Glomerular visceral epithelial cell (primary cell): ENCODE measurements around the gene SPATS2L.

ENCODE experiments used
- DNase-seq: peaks from one replicate; pipeline ENCODE4 v3.0.0-alpha.2; 2016; ENCODE audit errors: extremely low spot score

Gene SPATS2L

DNA sequence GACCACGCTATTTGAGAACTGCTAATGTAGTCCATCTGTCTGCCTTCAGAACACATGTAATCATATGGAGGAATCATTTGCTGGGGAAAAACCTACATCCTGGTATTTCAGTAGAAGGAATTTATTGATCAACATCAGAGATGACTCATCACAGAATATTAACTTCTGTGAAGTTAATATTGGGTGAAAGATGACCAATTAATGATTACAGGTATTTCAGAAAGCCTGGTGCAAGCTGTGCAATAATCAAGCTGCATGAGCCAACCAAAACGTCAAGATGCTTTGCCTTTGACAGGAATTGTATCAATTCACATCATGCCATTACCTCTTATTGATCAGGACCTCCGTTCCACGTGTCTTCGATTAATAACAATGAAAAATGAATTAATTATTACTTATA, 9.4 kb upstream of the SPATS2L start:
- DNase-seq = no peak

DNA sequence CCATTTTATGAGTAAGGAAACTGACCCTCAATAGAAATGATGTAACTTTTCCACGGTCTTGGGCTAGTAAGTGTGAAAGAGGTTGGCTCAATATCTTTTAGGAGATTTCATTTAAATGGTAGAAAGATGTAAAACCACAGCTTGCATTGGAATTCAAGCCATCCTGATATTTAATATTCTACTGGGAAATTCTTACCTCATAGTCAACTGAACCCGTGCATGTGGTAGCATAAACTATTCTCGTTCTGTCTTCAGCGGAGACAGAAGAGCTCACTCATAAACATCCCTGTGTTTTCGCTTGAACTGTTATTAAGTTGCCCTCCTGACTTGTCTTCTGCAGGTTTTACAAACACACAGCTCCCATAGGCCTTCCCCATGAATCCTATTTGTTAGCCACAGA, 8.5 kb upstream of the SPATS2L start:
- DNase-seq = peak; percentile 40

DNA sequence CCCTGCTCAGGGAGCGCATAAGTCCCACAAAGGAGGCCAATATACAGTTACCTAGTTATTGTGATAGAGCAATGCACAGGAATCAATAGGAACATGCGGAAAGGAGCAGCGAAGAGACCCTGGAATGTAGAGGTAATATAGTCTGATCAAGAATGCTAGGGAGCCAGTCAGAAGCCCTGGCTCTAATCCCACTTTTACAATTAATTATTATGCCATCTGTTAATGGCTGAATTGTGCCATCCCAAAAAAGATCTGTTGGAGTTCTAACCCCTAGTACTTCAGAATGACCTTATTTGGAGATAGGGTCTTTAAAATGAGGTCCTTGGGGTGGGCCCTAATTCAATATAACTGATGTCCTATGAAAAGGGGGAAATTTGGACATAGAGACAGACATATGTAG, 7.7 kb upstream of the SPATS2L start:
- DNase-seq = no peak

DNA sequence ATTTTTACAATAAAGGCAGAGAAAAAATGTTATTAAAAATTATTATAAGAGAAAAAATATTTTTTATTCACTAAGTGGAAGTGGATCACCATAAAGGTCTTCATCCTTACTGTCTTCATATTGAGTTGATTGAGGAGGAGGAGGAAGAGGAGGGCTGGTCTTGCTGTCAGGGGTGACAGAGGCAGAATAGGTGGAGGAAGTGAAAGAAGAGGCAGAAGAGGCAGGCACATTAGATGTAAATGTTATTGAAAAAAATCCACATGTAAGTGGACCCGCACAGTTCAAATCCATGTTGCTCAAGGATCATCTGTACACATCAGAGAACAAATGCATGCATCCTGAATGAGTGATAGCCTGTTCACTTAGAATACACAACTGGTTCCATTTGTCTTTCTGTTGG, 6.4 kb upstream of the SPATS2L start:
- no peak for DNase-seq

DNA sequence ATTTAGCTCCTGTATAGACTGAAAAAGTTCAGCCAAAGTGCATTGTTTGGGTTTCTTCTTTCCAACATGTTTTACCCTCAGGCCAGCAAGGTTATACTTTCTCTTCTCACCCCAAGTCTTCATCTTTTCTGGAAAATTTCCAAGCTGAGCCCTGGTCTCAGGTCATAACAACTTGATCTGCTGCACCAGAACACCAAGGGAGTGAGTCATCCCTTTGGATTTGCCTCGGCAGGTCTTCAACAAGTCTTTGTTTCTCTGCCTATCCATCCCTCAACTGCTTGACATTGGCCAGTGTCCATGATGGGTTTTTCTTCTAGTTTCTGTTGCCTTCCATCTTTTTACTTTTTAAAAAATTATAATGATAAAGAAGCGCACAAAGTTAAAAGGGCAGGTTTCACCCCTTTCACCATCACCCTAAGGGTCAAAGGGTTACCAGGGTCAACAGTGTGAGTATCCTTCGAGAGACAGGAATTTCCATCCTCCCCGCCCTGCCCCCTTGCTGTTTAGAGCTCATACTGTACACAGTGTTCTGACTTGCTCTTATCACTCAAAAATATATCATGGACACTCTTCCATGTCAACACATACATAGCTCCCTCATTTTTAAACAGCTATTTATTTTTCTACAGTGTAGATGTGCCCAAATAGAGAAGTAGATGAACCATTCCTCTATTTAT, 5.7 kb upstream of the SPATS2L start:
- peak; percentile 87 for DNase-seq

DNA sequence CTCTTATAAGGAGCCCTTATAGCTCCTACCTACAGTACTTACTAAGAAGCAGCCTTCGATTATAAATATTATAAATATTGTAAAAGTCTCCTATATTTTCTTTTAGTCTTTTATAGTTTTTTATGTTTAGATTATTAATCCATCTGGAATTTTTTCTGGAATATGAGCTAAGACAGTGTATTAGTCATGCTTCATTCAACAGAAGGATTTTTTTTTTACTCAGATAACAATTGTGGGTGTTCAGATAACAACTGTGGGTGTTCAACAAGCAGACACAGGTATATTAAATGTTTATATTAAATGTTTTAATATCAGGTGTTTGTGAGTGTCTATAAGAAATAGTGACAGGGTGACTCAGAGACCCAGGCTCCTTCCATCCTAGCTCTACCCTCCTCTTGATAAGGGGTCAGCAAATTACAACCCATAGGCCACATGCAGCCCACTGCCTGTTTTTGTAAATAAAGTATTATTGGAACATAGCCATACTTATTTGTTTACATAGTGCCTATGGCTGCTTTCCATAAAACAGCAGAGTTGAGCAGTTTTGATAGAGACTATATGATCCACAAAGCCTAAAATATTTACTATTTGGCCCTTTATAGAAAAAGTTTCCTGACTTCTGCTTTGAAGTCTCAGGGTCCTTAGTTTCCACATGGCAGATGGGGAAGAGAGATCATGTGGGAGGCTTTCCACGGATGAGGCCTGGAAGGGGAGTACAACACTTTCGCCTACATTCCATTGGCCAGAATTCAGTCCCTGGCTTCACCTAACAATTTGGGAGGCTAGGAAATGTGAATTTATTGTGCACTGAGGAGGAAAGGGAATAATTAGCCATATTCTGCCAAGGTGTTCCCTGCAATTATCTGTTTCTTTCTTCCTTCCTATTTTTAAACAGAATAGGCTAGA, 4.3 kb upstream of the SPATS2L start:
- DNase-seq = no peak

DNA sequence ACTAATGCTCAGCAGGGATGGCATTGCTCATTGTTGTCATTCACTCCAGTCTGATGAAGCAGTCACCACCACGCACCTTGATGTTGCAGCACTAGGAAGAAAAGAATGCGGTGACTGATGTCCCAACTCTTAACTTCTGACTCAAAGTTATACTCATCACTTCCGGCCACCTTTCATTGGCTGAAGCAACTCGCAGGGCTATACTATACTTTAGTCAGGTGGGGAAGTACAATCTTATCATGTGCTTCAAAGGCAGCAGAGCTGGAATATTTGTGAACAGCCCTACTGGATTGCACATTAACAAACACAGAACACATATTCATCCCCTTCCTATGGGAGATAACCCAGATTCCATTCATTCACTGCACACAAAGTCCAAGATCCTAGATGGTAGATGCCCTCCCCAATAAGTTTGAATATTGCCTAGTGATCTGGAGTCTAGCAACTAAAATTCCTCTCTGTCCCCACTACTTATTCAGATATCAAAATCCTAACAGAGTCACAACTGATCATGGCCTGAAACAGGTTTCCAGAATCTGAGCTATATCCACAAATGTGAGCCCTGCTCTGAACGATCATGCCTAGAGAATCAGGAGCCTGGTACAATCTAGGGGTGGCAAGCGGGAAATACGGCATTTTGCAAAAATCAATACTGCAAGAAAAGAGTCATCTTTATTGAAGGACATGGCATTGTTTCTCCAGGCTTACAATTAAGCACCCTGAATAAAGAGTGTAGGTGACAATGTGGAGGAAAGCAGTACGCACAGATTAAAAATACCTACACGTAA, 3.4 kb upstream of the SPATS2L start:
- peak; percentile 78 for DNase-seq

DNA sequence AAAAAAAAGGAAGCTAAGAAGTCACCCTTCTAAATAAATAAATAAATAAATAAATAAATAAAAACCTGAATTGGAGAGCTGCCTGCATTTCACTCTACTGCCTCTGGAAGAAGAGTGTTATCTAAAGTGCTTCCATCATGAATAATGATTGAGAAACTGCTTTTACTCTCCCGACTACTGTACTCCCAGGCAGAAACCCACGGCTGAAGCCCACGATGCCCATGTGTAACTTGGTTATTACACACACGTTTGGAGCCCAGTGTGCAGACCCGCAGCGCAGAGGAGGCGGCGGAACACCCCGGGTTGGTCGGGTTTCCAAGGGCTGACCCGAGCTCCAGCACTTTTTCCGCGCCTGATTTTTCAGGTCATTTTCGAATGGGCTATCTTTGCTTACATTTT, 697 bp upstream of the SPATS2L start:
- DNase-seq = peak; percentile 51

DNA sequence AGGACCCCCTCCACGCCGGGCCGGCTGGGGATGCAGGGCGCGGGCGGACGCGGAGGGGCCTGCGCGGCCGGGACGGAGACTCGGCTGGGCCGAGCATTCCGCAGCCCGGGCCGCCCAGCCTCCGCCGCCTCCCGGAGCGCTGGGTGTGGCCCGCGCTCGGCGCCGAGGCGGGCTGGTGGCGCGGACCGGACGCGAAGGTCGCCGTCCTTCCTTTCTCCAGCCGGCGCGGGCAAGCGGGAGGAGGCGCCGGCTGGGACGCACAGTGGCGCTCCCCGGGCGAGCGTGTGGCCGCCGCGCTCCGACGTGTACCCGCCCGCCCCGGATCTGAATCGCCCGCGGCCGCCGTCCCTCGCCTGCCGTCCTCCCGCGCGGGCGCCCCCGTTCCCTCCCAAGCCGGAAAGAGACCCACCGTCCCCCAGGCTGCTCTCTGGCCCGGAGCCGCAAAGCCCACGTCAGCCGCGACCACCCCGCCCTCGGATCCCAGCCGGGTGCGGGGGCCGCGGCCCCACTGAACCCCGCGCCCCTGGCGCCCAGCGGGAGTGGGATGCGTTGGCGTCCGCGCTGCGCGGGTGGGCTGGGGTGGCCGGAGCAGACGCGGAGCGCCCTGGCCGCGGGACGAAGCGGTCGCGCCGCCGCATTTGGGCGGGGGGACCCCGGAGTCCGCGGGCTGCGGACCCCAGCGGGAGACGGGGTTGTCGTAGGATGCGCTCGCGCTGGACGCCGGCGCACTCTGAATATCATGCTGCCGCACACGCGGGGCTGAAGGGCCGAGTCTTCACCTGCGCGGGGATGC, 634 bp downstream of the SPATS2L start:
- DNase-seq = peak; percentile 66

DNA sequence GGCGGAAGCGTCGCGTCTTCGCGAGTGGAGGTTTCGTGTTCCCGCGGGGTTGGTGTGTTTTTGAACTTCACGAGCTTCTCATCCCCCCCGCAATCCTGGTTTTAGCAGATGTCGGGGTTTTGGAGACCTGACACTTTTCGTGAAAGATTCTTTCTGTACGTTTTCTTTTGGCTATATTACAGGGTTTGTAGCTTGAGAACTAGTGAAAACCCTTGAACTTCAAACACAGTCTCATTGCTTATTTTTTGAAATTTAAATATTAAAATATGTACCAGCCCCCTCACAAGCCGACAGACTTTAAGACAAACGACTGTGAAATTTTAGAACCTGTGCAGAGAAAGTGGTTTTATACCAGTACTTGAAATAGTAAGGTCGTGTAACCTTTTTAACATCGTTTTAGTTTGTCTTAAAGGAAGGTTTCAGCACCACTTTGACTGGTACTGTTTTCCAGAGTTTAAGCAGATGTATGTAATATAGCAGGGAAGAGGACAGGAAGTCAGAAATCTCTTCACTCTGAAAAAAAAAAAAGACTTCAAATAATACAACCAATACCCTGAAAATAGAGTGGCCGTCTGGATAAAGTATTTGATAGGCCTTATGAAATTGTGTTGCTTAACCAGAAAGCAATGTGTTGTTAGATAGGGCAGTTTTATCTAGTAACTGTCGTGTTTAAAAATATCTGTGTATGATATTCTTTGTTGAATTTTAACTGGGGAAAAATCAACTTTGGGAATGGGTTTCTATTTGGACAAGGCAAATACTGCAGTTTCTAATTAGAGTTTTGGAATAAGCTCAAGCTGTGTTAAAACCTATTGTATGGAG, 1.4 kb downstream of the SPATS2L start:
- peak; percentile 30 for DNase-seq

DNA sequence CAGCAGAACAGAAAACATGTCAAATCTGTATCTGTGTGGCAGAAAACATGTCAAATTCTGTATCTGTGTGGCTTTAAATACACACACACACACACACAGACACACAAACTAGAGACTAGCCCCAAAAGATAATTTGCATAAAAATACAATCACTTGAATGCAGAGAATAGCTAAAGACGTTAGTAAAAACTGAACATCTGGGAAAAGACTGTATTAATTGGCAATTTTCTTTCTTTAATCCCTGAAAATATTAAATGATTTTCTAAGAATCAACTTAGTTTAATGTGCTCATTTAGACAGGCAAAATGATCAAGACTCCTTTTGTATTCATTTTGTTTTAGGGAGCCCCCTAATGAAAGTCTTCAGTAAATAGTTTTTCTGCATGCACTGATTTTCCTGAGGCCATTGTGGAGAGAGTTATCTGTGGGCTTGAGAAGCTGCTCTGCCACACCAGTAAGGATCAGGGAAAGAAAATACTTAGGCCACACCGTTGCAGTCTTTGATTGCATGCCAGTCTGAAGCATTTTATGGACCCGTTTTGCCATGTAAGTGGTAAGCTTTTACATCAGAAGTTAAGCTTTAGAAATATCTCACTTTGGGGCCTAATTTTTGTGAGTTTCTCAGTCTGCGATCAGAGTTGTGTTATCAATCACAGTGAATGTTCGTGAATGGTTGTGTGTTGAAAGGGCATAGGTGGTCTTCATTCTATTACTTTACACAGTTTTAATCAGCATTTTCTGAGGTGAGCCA, 2.2 kb downstream of the SPATS2L start:
- no peak for DNase-seq

DNA sequence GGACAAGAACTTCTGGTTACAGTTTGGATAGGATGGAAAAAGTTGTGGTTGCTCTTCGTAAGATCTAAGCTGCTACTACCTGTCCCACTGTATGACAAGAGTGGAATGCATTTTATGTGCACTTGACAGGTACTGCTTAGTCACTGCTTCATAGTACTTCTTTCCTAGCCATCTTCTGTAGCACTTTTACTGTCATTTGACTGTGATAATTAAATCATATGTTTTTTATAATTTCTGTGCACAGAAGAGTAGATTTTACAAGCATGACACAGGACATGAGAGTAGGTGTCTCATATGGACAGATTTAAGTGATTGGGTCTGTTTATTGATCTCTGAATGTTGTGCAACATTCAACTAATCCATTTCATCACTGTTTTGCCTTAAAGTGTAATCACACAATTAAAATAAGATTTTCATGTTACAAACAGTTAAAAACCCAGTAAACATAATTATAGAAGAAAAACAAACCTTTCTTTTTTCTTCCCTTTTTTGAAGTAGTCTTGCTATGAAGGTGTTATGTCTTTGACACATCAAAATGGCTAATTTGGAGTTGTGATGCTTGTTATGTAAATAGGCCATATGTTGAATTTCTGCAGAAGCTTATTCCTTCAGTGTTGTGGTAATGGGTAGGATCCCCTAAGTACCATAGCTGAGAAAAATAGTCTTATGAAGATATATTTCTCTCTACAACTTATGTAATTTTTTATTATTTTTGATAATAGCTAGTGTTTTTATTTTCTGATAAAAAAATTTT, 3.0 kb downstream of the SPATS2L start:
- DNase-seq = no peak

DNA sequence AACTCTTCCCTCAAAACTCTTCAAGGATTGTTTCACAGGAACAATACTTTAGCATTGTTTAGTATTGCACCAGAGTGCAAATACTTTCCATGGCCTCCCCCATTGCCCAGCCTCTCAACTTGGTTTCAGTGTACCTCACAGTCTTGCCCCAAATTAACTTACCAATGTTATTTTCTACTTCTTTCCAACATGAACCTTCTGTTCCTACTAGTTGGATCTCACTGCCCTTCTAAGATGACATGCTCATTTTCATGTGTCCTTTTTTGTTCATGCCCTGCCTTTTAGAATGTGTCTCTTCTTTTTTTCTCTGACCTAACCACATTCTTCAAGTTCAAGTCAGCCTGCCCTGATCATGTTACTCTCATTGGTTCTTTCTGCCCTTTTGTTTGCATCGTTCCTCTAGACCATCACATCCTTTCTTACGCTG, 4.1 kb downstream of the SPATS2L start:
- DNase-seq = no peak

DNA sequence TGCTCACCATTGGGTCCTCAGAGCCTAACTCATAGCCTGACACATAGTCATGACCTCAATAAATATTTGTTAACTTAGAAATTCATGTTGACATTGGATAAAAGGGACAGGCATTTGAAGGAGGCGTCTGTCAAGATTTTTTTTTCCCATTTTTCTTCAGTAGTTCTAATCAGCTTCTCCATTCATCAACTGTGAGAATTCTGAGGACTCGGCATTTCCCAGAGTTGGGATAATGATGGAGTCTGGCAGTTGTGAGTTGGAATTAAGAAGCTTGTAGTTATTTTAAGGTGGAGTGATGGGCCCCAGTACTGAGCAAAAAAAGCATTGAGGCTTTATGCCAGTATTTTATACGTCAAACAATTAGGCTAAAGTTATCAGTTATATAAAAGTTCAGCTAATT, 4.6 kb downstream of the SPATS2L start:
- DNase-seq = no peak

DNA sequence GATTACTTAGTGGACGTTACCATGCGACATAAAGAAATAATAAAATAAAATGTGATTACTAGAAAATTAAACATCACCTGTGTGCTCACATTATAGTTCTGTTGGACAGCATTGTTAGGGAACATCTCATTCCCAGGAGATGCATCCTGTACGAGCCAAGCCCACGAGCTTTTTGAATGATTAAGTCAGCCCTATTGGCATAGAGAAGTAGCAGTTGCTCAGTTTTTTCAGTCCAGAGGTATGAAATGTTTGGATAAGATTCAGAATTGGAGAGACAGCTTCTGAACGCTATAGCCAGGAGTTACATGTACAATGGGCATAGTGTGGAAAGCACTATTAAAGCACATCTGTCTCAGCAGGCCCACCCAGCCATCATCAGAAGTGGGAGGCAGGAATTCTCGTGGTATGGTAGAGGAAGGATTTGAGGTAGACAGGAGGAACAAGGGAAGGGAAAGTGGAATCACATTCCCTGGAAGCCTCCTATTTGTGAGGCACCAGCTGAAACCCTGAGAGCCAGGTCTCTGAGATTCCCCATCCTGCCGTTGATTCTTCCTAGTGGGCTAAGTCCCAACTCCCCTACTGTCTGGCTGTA, 8.6 kb downstream of the SPATS2L start:
- DNase-seq = no peak

DNA sequence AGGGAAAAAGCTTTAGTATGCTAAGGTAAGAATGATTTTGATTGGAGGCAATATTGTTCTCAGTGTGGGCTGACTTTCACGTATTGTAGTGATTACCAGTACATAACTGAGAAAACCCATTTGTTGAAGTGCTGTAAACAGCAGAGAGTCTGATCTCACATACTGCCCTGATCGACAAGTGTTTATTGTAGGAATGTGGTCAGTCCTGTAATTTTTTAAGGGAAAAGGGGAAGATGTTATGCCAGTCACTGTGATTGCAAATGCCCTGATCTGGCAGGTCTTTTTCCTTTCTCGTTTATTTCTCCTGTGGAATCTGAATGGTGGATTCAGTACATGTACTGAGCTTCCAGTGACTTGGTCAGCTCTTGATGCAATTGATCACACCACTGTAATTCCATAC, 11.5 kb downstream of the SPATS2L start:
- DNase-seq = no peak

DNA sequence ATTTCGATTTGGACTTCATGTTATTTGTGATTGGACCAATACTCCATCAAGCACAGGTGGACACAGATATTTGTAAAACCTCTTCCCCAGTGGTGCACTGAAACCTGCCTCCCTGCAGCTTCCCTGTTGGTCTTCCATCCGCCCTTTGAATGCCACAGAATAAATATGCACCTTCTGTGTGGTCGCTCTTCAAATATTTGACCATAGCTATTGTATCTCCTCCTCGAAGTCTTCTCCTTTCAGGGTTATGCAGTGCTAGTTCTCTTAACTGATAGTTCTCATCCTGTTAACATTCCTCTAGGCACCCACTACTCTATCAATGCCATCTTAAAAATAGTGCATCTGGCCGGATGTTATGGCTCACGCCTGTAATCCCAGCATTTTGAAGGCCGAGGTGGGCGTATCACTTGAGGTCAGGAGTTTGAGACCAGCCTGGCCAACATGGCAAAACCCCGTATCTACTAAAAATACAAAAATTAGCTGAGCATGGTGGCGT, 12.5 kb downstream of the SPATS2L start:
- DNase-seq = no peak

DNA sequence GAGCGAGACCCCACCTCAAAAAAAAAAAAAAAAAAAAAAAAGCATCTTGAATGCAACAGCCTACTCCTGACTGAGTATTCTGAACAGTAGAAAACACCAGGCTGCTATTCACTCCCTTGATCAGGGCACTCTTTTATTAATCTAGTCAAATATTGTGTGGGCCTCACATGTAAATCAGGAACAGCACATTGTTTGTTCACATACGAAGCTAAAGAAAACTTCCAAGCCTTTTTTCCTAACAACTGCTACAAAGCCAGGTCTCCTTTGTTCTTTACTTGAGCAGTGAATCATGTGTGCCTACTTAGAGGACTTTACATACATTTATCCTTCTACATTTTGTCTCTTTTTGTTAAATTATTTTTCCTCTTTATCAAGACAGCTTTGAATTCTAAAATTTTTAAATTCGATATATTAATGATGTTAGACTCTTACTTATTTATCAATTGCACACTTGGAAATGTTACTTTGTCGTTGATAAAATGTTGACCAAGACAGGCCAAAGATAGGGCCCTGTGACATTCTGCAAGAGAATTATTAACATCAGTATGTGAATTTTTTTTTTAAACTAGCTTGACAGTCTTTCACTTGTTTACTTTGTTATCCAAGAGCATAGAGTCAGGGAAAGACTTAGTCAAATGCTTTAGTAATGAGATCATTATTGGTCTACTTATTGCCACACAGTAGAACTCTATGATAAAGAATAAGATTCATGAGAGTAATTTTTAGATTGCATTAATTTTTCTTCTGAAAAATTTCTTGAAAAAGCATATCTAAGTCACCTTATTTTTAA, 13.2 kb downstream of the SPATS2L start:
- peak; percentile 52 for DNase-seq
